Measurements from ENCODE around the gene TRIM25. TPM values are rescaled to one million over a fixed set of nuclear protein-coding genes. Genes with fewer than 3 reads are reported as not detected.

Gene TRIM25
- total and polyA plus RNA-seq, 9 donors = 7.0 to 16.5 (median 12.4) TPM

GRCh38 chr17:56896968-56897359 lies 16.9 kb downstream of the TRIM25 start:
- 42% methylated on average over 2 of the region's 4 CpGs for WGBS (ENCODE audit: insufficient coverage)

GRCh38 chr17:56896217-56896967 lies 17.5 kb downstream of the TRIM25 start:
- Histone ChIP-seq H3K27me3 (ENCODE audit: control insufficient read depth, insufficient read depth, low read length) (no peaks in the 10 kb centered on the region), H3K36me3 (ENCODE audit: control insufficient read depth, insufficient read depth, low read length) (peaks cover 86% of the 10 kb centered on the region), H3K9me3 (replicated peaks; ENCODE audit: control insufficient read depth, low read depth, low read length) (no peaks in the 10 kb centered on the region), H3K4me3 (ENCODE audit: low read length) (no peak overlapping the region), H3K4me1 (ENCODE audit: control insufficient read depth, insufficient read depth, low read length) (no peaks in the 10 kb centered on the region), H3K27ac (ENCODE audit: low read length) (no peak overlapping the region)
- WGBS (ENCODE audit: insufficient coverage) = no CpG with 5 or more reads among the region's 3 CpGs
- DNase-seq = no peak

More at GRCh38 chr17:56896968-56897359, 16.9 kb downstream of the TRIM25 start:
- Histone ChIP-seq H3K4me1 (ENCODE audit: control insufficient read depth, insufficient read depth, low read length) (no peaks in the 10 kb centered on the region), H3K9me3 (replicated peaks; ENCODE audit: control insufficient read depth, low read depth, low read length) (no peaks in the 10 kb centered on the region), H3K27me3 (ENCODE audit: control insufficient read depth, insufficient read depth, low read length) (no peaks in the 10 kb centered on the region), H3K27ac (ENCODE audit: low read length) (no peak overlapping the region), H3K36me3 (ENCODE audit: control insufficient read depth, insufficient read depth, low read length) (peaks cover 85% of the 10 kb centered on the region), H3K4me3 (ENCODE audit: low read length) (no peak overlapping the region)
- DNase-seq = no peak

- no peak for DNase-seq
- H3K36me3 ChIP-seq (ENCODE audit: control insufficient read depth, insufficient read depth, low read length) = peaks cover 86% of the 10 kb centered on the region
- WGBS (ENCODE audit: insufficient coverage) = 87% methylated on average over 16 of the region's 20 CpGs
Measured at GRCh38 chr17:56894859-56895455, 18.9 kb downstream of the TRIM25 start.

GRCh38 chr17:56893503-56893902 lies 20.3 kb downstream of the TRIM25 start:
- Histone ChIP-seq H3K27ac (ENCODE audit: low read length) (no peak overlapping the region), H3K36me3 (ENCODE audit: control insufficient read depth, insufficient read depth, low read length) (peaks cover 80% of the 10 kb centered on the region), H3K4me1 (ENCODE audit: control insufficient read depth, insufficient read depth, low read length) (no peaks in the 10 kb centered on the region), H3K4me3 (ENCODE audit: low read length) (no peak overlapping the region), H3K9me3 (replicated peaks; ENCODE audit: control insufficient read depth, low read depth, low read length) (no peaks in the 10 kb centered on the region), H3K27me3 (ENCODE audit: control insufficient read depth, insufficient read depth, low read length) (no peaks in the 10 kb centered on the region)
- 68% methylated on average over 7 of the region's 7 CpGs for WGBS (ENCODE audit: insufficient coverage)
- DNase-seq = no peak

More at GRCh38 chr17:56894859-56895455, 18.9 kb downstream of the TRIM25 start:
- Histone ChIP-seq H3K4me1 (ENCODE audit: control insufficient read depth, insufficient read depth, low read length) (no peaks in the 10 kb centered on the region), H3K4me3 (ENCODE audit: low read length) (no peak overlapping the region), H3K9me3 (replicated peaks; ENCODE audit: control insufficient read depth, low read depth, low read length) (no peaks in the 10 kb centered on the region), H3K27ac (ENCODE audit: low read length) (no peak overlapping the region), H3K27me3 (ENCODE audit: control insufficient read depth, insufficient read depth, low read length) (no peaks in the 10 kb centered on the region)

- 100% methylated on average over 1 of the region's 1 CpG for WGBS (ENCODE audit: insufficient coverage)
- no peak overlapping the region for H3K27ac ChIP-seq (ENCODE audit: low read length)
- H3K4me1 ChIP-seq (ENCODE audit: control insufficient read depth, insufficient read depth, low read length) = no peaks in the 10 kb centered on the region
- no peaks in the 10 kb centered on the region for H3K27me3 ChIP-seq (ENCODE audit: control insufficient read depth, insufficient read depth, low read length)
- peaks cover 77% of the 10 kb centered on the region for H3K36me3 ChIP-seq (ENCODE audit: control insufficient read depth, insufficient read depth, low read length)
- no peak for DNase-seq
- peaks cover 5% of the 10 kb centered on the region for H3K9me3 ChIP-seq (replicated peaks; ENCODE audit: control insufficient read depth, low read depth, low read length)
- no peak overlapping the region for H3K4me3 ChIP-seq (ENCODE audit: low read length)
Measured at GRCh38 chr17:56892333-56892732, 21.5 kb downstream of the TRIM25 start.

- H3K36me3 ChIP-seq (ENCODE audit: control insufficient read depth, insufficient read depth, low read length) = peaks cover 74% of the 10 kb centered on the region
- WGBS (ENCODE audit: insufficient coverage) = 74% methylated on average over 14 of the region's 16 CpGs
- no peak for DNase-seq
Measured at GRCh38 chr17:56891751-56892150, 22.1 kb downstream of the TRIM25 start.

GRCh38 chr17:56890906-56891674 lies 22.8 kb downstream of the TRIM25 start:
- no peak overlapping the region for H3K4me3 ChIP-seq (ENCODE audit: low read length)
- no peaks in the 10 kb centered on the region for H3K27me3 ChIP-seq (ENCODE audit: control insufficient read depth, insufficient read depth, low read length)
- no peak overlapping the region for H3K27ac ChIP-seq (ENCODE audit: low read length)
- 83% methylated on average over 1 of the region's 7 CpGs for WGBS (ENCODE audit: insufficient coverage)
- H3K36me3 ChIP-seq (ENCODE audit: control insufficient read depth, insufficient read depth, low read length) = peaks cover 74% of the 10 kb centered on the region
- H3K4me1 ChIP-seq (ENCODE audit: control insufficient read depth, insufficient read depth, low read length) = no peaks in the 10 kb centered on the region
- peaks cover 5% of the 10 kb centered on the region for H3K9me3 ChIP-seq (replicated peaks; ENCODE audit: control insufficient read depth, low read depth, low read length)
- DNase-seq = no peak

More at GRCh38 chr17:56891751-56892150, 22.1 kb downstream of the TRIM25 start:
- Histone ChIP-seq H3K4me3 (ENCODE audit: low read length) (no peak overlapping the region), H3K9me3 (replicated peaks; ENCODE audit: control insufficient read depth, low read depth, low read length) (peaks cover 5% of the 10 kb centered on the region), H3K27me3 (ENCODE audit: control insufficient read depth, insufficient read depth, low read length) (no peaks in the 10 kb centered on the region), H3K27ac (ENCODE audit: low read length) (no peak overlapping the region), H3K4me1 (ENCODE audit: control insufficient read depth, insufficient read depth, low read length) (no peaks in the 10 kb centered on the region)

- Histone ChIP-seq H3K9me3 (replicated peaks; ENCODE audit: control insufficient read depth, low read depth, low read length) (peaks cover 5% of the 10 kb centered on the region), H3K27me3 (ENCODE audit: control insufficient read depth, insufficient read depth, low read length) (no peaks in the 10 kb centered on the region), H3K27ac (ENCODE audit: low read length) (no peak overlapping the region), H3K36me3 (ENCODE audit: control insufficient read depth, insufficient read depth, low read length) (peaks cover 69% of the 10 kb centered on the region), H3K4me1 (ENCODE audit: control insufficient read depth, insufficient read depth, low read length) (no peaks in the 10 kb centered on the region), H3K4me3 (ENCODE audit: low read length) (no peak overlapping the region)
- no peak for DNase-seq
- WGBS (ENCODE audit: insufficient coverage) = 93% methylated on average over 5 of the region's 6 CpGs
Measured at GRCh38 chr17:56890390-56890789, 23.5 kb downstream of the TRIM25 start.

GRCh38 chr17:56887552-56888467 lies 26.0 kb downstream of the TRIM25 start:
- DNase-seq = no peak
- Histone ChIP-seq H3K4me1 (ENCODE audit: control insufficient read depth, insufficient read depth, low read length) (no peaks in the 10 kb centered on the region), H3K9me3 (replicated peaks; ENCODE audit: control insufficient read depth, low read depth, low read length) (peaks cover 5% of the 10 kb centered on the region), H3K36me3 (ENCODE audit: control insufficient read depth, insufficient read depth, low read length) (peaks cover 46% of the 10 kb centered on the region), H3K27ac (ENCODE audit: low read length) (no peak overlapping the region), H3K27me3 (ENCODE audit: control insufficient read depth, insufficient read depth, low read length) (no peaks in the 10 kb centered on the region), H3K4me3 (ENCODE audit: low read length) (no peak overlapping the region)
- 100% methylated on average over 2 of the region's 9 CpGs for WGBS (ENCODE audit: insufficient coverage)

Measured in muscle of leg (tissue), 11 donors.